GM12892 (cell line): ENCODE data around the gene PER3.

Experiments used
- DNase-seq: peaks from one replicate; pipeline ENCODE4 v3.0.0; 2011; ENCODE audit not compliant: insufficient read length
- FAIRE-seq: peaks from 2 replicates; lab custom pipeline; 2011; peaks lifted over from hg19 to GRCh38; lab: Jason Lieb, UNC
- POLR2A ChIP-seq: IDR thresholded peaks from 2 replicates; pipeline ENCODE4 v1.6.1; 2011; ENCODE audit warnings: low read depth, low read length, control low read depth
- POLR2AphosphoS5 ChIP-seq: IDR thresholded peaks from 2 replicates; pipeline ENCODE4 v1.6.1; 2011; ENCODE audit warnings: low read depth, low read length, control low read depth
- TAF1 ChIP-seq: IDR thresholded peaks from 2 replicates; pipeline ENCODE4 v1.6.1; 2011; ENCODE audit warnings: low read depth, mild to moderate bottlenecking, control low read depth, low read length, borderline replicate concordance

Gene PER3

DNA sequence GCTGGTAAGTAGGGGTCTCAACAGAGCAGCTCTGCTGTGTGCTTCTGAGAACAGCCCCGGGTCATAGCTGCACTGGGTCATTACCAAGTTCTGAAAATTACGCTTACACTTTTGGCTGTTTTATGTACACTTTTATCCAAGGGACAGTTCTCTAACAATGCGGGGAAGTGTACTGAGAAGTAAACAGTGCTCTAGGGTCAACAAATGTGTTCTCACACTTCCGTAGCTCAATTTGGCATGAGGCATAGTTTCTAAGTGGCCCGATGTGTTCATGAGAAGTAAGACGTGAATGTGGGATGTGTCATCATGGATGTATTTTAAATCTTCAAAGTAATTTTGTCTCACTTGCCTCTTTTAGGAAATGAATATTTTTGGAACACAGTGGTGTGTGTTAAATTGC lies 23.8 kb upstream of the PER3 start:
- DNase-seq, result no peak
- no peak for FAIRE-seq
- TF ChIP-seq POLR2A (no peak), POLR2AphosphoS5 (no peak), TAF1 (no peak)

DNA sequence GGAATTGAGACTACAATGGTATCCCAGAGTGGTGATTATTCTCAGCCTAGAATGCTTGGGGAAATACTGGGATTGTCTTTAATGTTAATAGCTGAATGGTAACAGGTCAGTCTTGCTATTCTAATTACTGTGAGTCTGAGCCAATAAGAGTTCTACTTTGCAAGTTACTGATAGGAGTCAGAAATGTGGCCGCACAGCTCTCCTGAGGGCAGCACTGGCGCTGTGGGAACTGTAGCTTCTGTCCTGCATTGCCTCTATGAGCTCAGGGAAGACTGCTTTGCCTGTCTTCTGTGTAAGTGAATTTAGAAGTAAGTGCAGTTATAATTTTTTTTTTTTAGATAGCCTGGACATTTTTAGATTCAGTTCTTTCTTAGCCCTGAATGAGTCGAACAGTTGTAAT lies 23.0 kb upstream of the PER3 start:
- TF ChIP-seq POLR2A (no peak), POLR2AphosphoS5 (no peak), TAF1 (no peak)
- DNase-seq (no peak), FAIRE-seq (no peak)

DNA sequence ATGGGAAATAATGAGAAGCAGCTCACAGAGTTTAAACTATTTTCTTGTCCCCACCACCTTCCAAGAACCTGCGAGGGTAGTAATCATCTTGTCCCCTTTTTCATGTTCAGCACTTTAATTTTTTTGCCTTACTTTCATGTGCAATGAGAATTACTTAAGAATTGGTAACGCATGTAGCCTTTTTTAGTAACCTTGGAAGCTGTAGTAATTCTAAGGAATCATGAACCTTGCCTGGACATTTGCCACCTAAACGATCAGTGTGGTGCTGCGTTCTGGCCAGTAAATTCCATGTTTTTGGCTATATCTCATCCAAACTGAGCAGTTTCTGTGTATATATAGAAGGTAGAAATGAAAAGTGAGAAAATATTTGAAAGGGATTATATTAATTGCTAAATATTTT lies 16.9 kb upstream of the PER3 start:
- FAIRE-seq (no peak), DNase-seq (no peak)
- TF ChIP-seq POLR2AphosphoS5 (no peak), POLR2A (no peak), TAF1 (no peak)

DNA sequence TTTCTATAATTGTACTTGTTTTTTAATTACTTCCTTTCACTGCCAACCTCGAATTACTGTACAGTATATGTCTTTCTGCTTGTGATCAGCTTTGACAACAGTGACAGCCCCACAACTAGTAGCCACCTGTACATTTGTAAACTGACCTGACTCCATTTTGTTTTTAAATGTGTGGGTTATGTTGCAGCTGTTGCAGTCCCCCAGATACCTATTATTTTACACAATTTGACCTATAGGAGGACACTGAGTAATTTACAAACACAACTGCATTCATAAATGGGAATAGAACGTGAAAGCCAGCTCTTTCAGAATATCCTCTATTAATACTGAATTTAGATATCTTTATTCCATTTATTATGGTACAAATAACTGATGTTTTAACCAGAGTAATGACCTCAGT lies 15.5 kb upstream of the PER3 start:
- no peak for DNase-seq
- no peak for FAIRE-seq
- TF ChIP-seq POLR2AphosphoS5 (no peak), TAF1 (no peak), POLR2A (no peak)

DNA sequence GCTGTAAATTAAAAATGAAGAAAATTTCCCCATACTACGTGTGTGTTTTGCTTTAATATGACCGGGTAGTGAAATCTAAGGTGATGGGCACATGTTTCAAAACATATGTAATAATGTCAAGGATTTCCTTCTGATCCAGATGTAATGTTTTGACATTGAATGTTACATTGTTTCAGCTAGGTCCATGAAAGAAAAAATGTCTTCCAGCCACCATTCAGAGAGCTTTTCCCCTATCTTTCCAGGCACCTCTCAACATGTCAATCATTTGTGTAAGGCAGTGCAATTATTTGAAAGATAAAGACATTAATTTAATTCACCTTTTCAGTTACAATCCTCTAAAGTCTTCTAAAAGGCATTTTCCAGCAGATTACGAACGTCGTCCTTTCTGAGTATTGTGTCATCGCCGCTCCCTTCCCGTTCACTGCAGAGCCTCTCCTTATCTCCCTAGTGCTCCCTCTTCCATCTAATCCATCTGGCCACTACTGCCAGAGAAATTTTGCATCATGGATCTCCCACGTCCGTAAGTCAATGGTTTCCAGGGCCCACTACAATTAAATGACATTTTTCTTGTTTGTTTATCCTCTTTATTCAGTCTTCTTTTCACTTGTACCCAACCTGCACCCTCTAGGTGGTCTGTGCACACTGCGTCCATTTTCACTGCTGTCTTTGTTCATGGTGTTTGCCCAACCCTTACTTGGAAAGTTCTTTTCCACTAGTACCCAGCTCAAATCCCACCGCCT lies 14.2 kb upstream of the PER3 start:
- no peak for DNase-seq
- FAIRE-seq, result no peak
- TF ChIP-seq POLR2AphosphoS5 (no peak), POLR2A (no peak), TAF1 (no peak)

DNA sequence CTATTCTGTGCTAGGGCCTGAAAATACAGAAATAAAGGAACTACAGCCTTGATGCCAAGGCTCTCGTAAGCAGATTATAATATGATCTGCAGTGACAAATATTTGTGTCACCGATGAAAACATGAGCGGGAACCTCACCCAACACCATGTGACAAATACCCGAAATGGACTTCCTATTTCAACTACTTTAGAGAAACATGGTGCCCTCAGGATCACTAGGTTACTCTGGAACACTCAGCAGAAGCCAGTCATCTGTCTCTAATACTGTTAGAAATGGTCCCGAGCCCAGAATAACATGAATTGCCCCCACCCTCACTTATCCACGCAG lies 13.5 kb upstream of the PER3 start:
- TF ChIP-seq POLR2A (no peak), POLR2AphosphoS5 (no peak), TAF1 (no peak)

GRCh38 chr1:7770997-7771822 lies 12.9 kb upstream of the PER3 start, which contains the start of gene VAMP3:
Gene VAMP3, plus strand, starts transcription at chr1:7771296. Its CDS starts 88 bp downstream, at chr1:7771384.
- peak; percentile 59; the same call in 1 of the 2 replicates for TF ChIP-seq POLR2A
- no peak for TF ChIP-seq POLR2AphosphoS5
- FAIRE-seq (peak; percentile 98), DNase-seq (peak; percentile 91)

More for the DNA sequence above, 13.5 kb upstream of the PER3 start:
- no peak for FAIRE-seq
- DNase-seq, result no peak

- DNase-seq (no peak), FAIRE-seq (no peak)
- no peak for TF ChIP-seq POLR2AphosphoS5
- no peak for TF ChIP-seq POLR2A
- no peak for TF ChIP-seq TAF1
Observed at GRCh38 chr1:7771823-7772299, 12.2 kb upstream of the PER3 start.

GRCh38 chr1:7777591-7777990 lies 6.5 kb upstream of the PER3 start:
- FAIRE-seq, result no peak
- no peak for DNase-seq
- TF ChIP-seq POLR2A, result no peak
- no peak for TF ChIP-seq TAF1
- no peak for TF ChIP-seq POLR2AphosphoS5

- DNase-seq (no peak), FAIRE-seq (no peak)
- TF ChIP-seq TAF1, result no peak
- no peak for TF ChIP-seq POLR2AphosphoS5
- no peak for TF ChIP-seq POLR2A
Observed at GRCh38 chr1:7778133-7778628, 5.9 kb upstream of the PER3 start.

GRCh38 chr1:7780976-7781375 lies 3.1 kb upstream of the PER3 start:
- TF ChIP-seq POLR2A, result no peak
- no peak for TF ChIP-seq TAF1
- no peak for TF ChIP-seq POLR2AphosphoS5
- DNase-seq, result no peak
- no peak for FAIRE-seq
